ENCODE results near the gene PLCD3.

Gene PLCD3

GRCh38 chr17:45149669-45150664 is 17.7 kb upstream of the PLCD3 start:
- peak in 2 of 3 experiments; percentile 25 to 44 for DNase-seq (ENCODE audit: low read depth in 3 of 3)

- peak in 2 of 3 experiments; percentile 55 to 72 for DNase-seq (ENCODE audit: low read depth in 3 of 3)
These were observed 16.8 kb upstream of the PLCD3 start for GRCh38 chr17:45149037-45149668.

GRCh38 chr17:45148183-45149036 is 16.1 kb upstream of the PLCD3 start, which contains the start of gene HEXIM1:
TSS of gene HEXIM1 (plus strand) at chr17:45148475. CDS start at chr17:45149191, 716 bp downstream.
- peak; percentile 97 to 98 (median 98) for DNase-seq (ENCODE audit: low read depth in 3 of 3)

- peak; percentile 59 to 79 (median 65) for DNase-seq (ENCODE audit: low read depth in 3 of 3)
These were observed 15.4 kb upstream of the PLCD3 start for GRCh38 chr17:45147581-45148182.

- DNase-seq (ENCODE audit: low read depth in 3 of 3): no peak
These were observed 14.7 kb upstream of the PLCD3 start for GRCh38 chr17:45146890-45147580.

- DNase-seq (ENCODE audit: low read depth in 3 of 3): no peak
These were observed 14.2 kb upstream of the PLCD3 start for GRCh38 chr17:45146592-45146889.

GRCh38 chr17:45146166-45146565 is 13.9 kb upstream of the PLCD3 start:
- DNase-seq (ENCODE audit: low read depth in 3 of 3): no peak

- no peak for DNase-seq (ENCODE audit: low read depth in 3 of 3)
These were observed 12.7 kb upstream of the PLCD3 start for GRCh38 chr17:45145035-45145389.

- peak in 1 of 3 experiments; percentile 41 for DNase-seq (ENCODE audit: low read depth in 3 of 3)
These were observed 12.1 kb upstream of the PLCD3 start for GRCh38 chr17:45144199-45145034.

- peak in 1 of 3 experiments; percentile 32 for DNase-seq (ENCODE audit: low read depth in 3 of 3)
These were observed 11.5 kb upstream of the PLCD3 start for GRCh38 chr17:45143767-45144198.

- DNase-seq (ENCODE audit: low read depth in 3 of 3): no peak
These were observed 10.9 kb upstream of the PLCD3 start for GRCh38 chr17:45143094-45143670.

- no peak for DNase-seq (ENCODE audit: low read depth in 3 of 3)
These were observed 7.2 kb upstream of the PLCD3 start for GRCh38 chr17:45139533-45139920.

- no peak for DNase-seq (ENCODE audit: low read depth in 3 of 3)
These were observed 6.7 kb upstream of the PLCD3 start for GRCh38 chr17:45138911-45139532.

GRCh38 chr17:45137561-45138305 is 5.4 kb upstream of the PLCD3 start:
- DNase-seq (ENCODE audit: low read depth in 3 of 3): no peak

GRCh38 chr17:45136846-45137560 is 4.7 kb upstream of the PLCD3 start:
- DNase-seq (ENCODE audit: low read depth in 3 of 3): no peak

GRCh38 chr17:45135978-45136791 is 3.9 kb upstream of the PLCD3 start:
- no peak for DNase-seq (ENCODE audit: low read depth in 3 of 3)

All from stimulated activated CD4-positive, alpha-beta T cell treated with anti-CD3 and anti-CD28 coated beads, TNF-alpha, amount 100 ng/mL, for 24 hours (primary cell).